ENCODE measurements around the gene NUP42.

- no peak for TF ChIP-seq SUZ12 (IDR thresholded peaks at IDR 0.05; ENCODE audit: extremely low read depth, insufficient read depth, insufficient read length)
- no peak for TF ChIP-seq YY1 (IDR thresholded peaks at IDR 0.05; ENCODE audit: insufficient read depth, insufficient read length)
- no peak for TF ChIP-seq ZNF274 (IDR thresholded peaks at IDR 0.05; ENCODE audit: low read depth, low read length)
Observed at GRCh38 chr7:23207021-23207420, 25.2 kb downstream of the NUP42 start.

Data from NT2/D1 (cell line).